Hepatocyte (in vitro differentiated cells): Measurements from ENCODE around the gene RIMBP2. TPM values are rescaled to one million over a fixed set of nuclear protein-coding genes. Genes with fewer than 3 reads are reported as not detected.

Source experiments
- DNase-seq: peaks from one replicate; pipeline ENCODE4 v3.0.0-alpha.2; 2016; ENCODE audit warnings: low spot score
- H2AFZ ChIP-seq: fragments of 200-600 bp; sonication (generic); 2 replicates; pipeline ENCODE4 v1.6.0; 2016; ENCODE audit warnings: antibody characterized with exemption, mild to moderate bottlenecking
- H3K27ac ChIP-seq: fragments of 200-600 bp; sonication (generic); 2 replicates; pipeline ENCODE4 v1.5.1; 2016; ENCODE audit warnings: mild to moderate bottlenecking
- H3K27me3 ChIP-seq: fragments of 200-600 bp; sonication (generic); 2 replicates; pipeline ENCODE4 v1.6.1; 2016
- H3K36me3 ChIP-seq: fragments of 200-600 bp; sonication (generic); replicated peaks from 2 replicates; pipeline ENCODE4 v1.5.1; 2016; ENCODE audit warnings: low read depth; ENCODE audit not compliant: insufficient read depth
- H3K4me1 ChIP-seq: fragments of 200-600 bp; sonication (generic); 2 replicates; pipeline ENCODE4 v1.5.1; 2016; ENCODE audit warnings: mild to moderate bottlenecking, moderate library complexity; ENCODE audit not compliant: insufficient read depth
- H3K4me2 ChIP-seq: fragments of 200-600 bp; sonication (generic); 2 replicates; pipeline ENCODE4 v1.6.0; 2016
- H3K4me3 ChIP-seq: fragments of 200-600 bp; sonication (generic); 2 replicates; pipeline ENCODE4 v1.5.1; 2016; ENCODE audit warnings: mild to moderate bottlenecking
- H3K79me2 ChIP-seq: fragments of 200-600 bp; sonication (generic); 2 replicates; pipeline ENCODE4 v1.6.0; 2017; ENCODE audit warnings: mild to moderate bottlenecking
- H3K9me2 ChIP-seq: fragments of 200-600 bp; sonication (generic); replicated peaks from 2 replicates; pipeline ENCODE4 v1.6.0; 2017; ENCODE audit warnings: mild to moderate bottlenecking; ENCODE audit not compliant: insufficient read depth
- H3K9me3 ChIP-seq: fragments of 200-600 bp; sonication (generic); 2 replicates; pipeline ENCODE4 v1.5.1; 2016; ENCODE audit warnings: low read depth, mild to moderate bottlenecking
- H4K20me1 ChIP-seq: fragments of 200-600 bp; sonication (generic); 2 replicates; pipeline ENCODE4 v1.6.0; 2016; ENCODE audit warnings: mild to moderate bottlenecking; ENCODE audit not compliant: insufficient read depth, poor library complexity, severe bottlenecking
- EZH2 ChIP-seq: fragments of 200-600 bp; sonication (generic); IDR thresholded peaks from 2 replicates; pipeline ENCODE4 v1.6.1; 2016; ENCODE audit warnings: antibody characterized with exemption, mild to moderate bottlenecking, borderline replicate concordance
- EZH2phosphoT487 ChIP-seq: fragments of 200-600 bp; sonication (generic); IDR thresholded peaks from one replicate; pipeline ENCODE4 v1.6.1; 2018; ENCODE audit warnings: antibody characterized with exemption, mild to moderate bottlenecking, low read depth, moderate library complexity; ENCODE audit not compliant: unreplicated experiment, severe bottlenecking
- WGBS: methylation state at CpG from one replicate; pipeline ENCODE4 v1.1.6; 2016; ENCODE audit warnings: low lambda C conversion rate; ENCODE audit errors: missing lambda C conversion rate; 5-methylcytosine and 5-hydroxymethylcytosine counted together
- polyA plus RNA-seq: library from polyadenylated mRNA; unstranded; fragments of >200 nt; fragmentation: Nextera tagmentation; extraction: Ambion mirVana; gene quantifications from 2 replicates; pipeline ENCODE4 v1.2.1, GENCODE V29; 2016
- total RNA-seq: library from RNA; depleted of rRNA; stranded (reverse); fragments of >200 nt; gene quantifications from 2 replicates; pipeline ENCODE4 v1.2.3, GENCODE V29; 2014
- TF ChIP-seq, protein P1 (sequence below): fragments of 200-600 bp; sonication (generic); IDR thresholded peaks from 2 replicates; pipeline ENCODE4 v1.5.1; 2016; ENCODE audit warnings: antibody characterized with exemption, mild to moderate bottlenecking; ENCODE audit not compliant: poor library complexity

The RIMBP2 gene
- total and polyA plus RNA-seq, 2 experiments from 2014 or later = 2.5 to 4.4 TPM

DNA sequence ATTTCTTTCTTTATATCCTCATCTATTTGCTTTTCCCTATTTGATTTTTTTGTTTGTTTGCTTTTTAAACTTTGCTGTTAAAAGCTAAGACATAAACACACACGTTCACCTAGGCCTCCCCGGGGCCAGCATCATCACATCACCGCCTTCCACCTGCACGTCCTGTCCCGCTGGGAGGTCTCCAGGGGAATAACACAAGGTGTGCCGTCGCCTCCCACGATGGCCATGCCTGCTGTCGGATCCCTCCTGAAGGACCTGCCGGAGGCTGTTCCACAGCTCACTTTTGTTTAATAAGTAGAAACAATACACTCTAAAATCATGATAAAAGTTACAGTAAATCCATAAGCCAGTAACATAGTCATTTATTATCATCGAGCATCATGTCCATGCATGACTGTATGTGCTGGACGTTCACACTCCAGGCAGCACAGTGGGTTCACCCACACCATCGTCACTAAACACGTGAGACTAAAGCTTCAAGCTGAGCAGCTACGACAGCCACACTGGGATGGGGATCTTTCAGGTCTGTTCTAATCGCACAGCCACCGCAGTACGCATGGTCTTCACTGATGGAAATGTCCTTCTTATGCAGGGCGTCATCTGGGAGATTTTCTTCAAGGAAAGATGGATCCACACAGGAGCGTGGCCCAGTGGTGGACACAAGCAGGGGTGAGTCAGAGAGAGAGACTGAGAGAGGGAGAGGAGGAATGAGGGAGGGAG, 3.6 kb downstream of the RIMBP2 start:
- DNase-seq = no peak
- H4K20me1 ChIP-seq = no peaks in the 10 kb centered on the region
- TF ChIP-seq EZH2 = no peak
- TF ChIP-seq, protein P1, sequence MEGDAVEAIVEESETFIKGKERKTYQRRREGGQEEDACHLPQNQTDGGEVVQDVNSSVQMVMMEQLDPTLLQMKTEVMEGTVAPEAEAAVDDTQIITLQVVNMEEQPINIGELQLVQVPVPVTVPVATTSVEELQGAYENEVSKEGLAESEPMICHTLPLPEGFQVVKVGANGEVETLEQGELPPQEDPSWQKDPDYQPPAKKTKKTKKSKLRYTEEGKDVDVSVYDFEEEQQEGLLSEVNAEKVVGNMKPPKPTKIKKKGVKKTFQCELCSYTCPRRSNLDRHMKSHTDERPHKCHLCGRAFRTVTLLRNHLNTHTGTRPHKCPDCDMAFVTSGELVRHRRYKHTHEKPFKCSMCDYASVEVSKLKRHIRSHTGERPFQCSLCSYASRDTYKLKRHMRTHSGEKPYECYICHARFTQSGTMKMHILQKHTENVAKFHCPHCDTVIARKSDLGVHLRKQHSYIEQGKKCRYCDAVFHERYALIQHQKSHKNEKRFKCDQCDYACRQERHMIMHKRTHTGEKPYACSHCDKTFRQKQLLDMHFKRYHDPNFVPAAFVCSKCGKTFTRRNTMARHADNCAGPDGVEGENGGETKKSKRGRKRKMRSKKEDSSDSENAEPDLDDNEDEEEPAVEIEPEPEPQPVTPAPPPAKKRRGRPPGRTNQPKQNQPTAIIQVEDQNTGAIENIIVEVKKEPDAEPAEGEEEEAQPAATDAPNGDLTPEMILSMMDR = no peak
- no peak for TF ChIP-seq EZH2phosphoT487
- WGBS = 79% methylated on average over 20 of the region's 20 CpGs
- no peaks in the 10 kb centered on the region for H3K9me3 ChIP-seq
- no peak overlapping the region for H3K4me2 ChIP-seq
- H3K4me1 ChIP-seq = peaks cover 19% of the 10 kb centered on the region
- no peaks in the 10 kb centered on the region for H3K9me2 ChIP-seq
- H3K36me3 ChIP-seq = no peaks in the 10 kb centered on the region
- no peak overlapping the region for H3K27ac ChIP-seq
- peaks cover 35% of the 10 kb centered on the region for H3K27me3 ChIP-seq
- H3K4me3 ChIP-seq = no peak overlapping the region
- no peaks in the 10 kb centered on the region for H3K79me2 ChIP-seq
- no peak overlapping the region for H2AFZ ChIP-seq

DNA sequence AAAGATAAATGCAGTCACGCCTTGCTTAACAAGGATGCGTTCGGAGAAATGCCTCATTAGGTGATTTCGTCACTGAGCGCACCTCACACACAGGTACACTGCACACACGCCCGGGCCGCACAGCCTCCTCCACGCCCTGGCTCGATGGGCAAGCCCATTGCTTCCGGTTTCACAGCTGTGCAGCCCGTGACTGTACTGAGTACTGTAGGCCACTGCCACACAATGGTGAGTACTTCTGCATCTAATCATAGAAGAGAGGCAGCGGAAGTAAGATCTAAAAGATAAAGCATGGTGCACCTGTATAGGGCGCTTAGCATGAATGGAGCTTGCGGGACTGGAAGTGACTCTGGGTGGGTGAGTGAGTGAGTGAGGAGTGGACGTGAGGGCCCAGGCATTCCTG, 4.3 kb downstream of the RIMBP2 start:
- TF ChIP-seq, protein P1 = no peak
- TF ChIP-seq EZH2phosphoT487 = no peak
- TF ChIP-seq EZH2 = no peak
- Histone ChIP-seq H3K36me3 (no peaks in the 10 kb centered on the region), H2AFZ (no peak overlapping the region), H3K4me3 (no peak overlapping the region), H3K4me2 (no peak overlapping the region), H3K9me2 (no peaks in the 10 kb centered on the region), H3K27ac (no peak overlapping the region), H3K79me2 (no peaks in the 10 kb centered on the region), H3K27me3 (peaks cover 27% of the 10 kb centered on the region), H3K4me1 (peaks cover 19% of the 10 kb centered on the region), H4K20me1 (no peaks in the 10 kb centered on the region), H3K9me3 (no peaks in the 10 kb centered on the region)
- WGBS = 89% methylated on average over 16 of the region's 16 CpGs
- no peak for DNase-seq

DNA sequence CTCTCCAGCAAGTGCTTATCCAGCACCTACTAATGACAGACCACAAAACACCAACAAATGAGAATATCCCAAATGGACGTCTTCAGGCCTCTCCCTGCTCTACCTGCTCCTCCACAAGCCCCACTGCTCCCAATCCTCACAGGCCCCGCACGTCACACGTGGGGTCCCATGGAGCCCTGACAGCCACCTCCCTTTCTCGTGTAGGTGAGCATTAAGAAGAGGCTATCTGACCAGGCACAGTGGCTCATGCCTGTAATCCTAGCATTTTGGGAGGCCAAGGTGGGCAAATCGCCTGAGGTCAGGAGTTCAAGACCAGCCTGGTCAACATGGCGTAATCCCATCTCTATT, 5.4 kb downstream of the RIMBP2 start:
- Histone ChIP-seq H3K4me2 (no peak overlapping the region), H3K27me3 (peaks cover 24% of the 10 kb centered on the region), H3K36me3 (no peaks in the 10 kb centered on the region), H2AFZ (no peak overlapping the region), H3K9me2 (no peaks in the 10 kb centered on the region), H3K4me1 (peaks cover 18% of the 10 kb centered on the region), H4K20me1 (no peaks in the 10 kb centered on the region), H3K79me2 (no peaks in the 10 kb centered on the region), H3K4me3 (no peak overlapping the region), H3K9me3 (no peaks in the 10 kb centered on the region), H3K27ac (no peak overlapping the region)
- no peak for TF ChIP-seq EZH2phosphoT487
- TF ChIP-seq EZH2 = no peak
- TF ChIP-seq, protein P1 = no peak
- DNase-seq = no peak
- WGBS = 90% methylated on average over 7 of the region's 7 CpGs
